ENCODE measurements around the gene SV2C.

Gene SV2C

DNA sequence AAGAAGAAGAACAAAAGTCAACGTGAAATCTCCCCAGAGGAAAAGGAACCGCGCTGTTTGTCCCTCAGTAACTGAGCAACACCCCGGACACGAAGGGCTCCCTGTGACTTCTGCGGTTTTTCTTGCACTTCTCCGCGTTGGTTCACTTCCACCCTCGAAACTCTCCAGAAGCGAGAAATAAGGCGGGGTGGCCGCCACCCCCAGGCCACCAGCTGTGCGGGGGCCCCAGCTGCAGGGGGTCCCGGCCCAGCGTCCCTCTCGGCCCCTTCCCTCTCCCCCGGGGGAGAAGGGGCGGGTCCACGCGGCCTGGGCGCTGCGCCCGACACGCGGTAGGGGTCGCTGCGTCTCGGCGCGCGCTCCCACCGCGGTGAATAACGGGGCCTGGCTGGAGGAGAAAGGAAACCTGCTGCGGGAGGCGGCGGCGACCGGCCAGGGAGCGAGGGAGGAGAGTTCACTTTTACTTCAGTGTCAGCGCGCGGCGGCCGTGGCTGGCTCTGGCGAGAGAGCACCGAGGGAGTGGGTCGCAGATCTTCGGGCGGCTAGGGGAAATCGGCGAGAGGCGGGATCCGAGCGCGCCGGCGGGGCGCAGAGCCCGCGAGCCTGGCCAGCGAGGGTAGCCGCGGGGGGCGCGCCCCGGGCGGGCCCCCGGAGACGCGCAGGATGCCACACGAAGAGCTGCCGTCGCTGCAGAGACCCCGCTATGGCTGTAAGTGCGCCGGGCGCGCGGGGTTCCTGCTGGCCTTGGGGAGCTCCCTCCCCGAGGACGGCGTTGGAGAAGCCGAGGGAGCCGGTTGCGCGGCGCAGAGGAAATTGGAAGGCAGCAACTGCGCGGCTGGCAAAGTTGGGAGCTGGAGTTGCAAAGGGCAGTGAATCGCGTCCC lies 319.9 kb downstream of the SV2C start, which contains the start of gene IQGAP2:
Gene IQGAP2 (plus strand): TSS at position 400 of the 880 bp plus-strand sequence. CDS start 261 bp downstream, at position 661.
- Mint-ChIP-seq H3K27me3 (peaks cover 29% of the 10 kb centered on the region), H3K36me3 (no peaks in the 10 kb centered on the region), H3K27ac (peak within 1 kb of the TSS; percentile 93), H3K4me3 (peak within 1 kb of the TSS; percentile 99), H3K9me3 (no peaks in the 10 kb centered on the region), H3K4me1 (peaks cover 40% of the 10 kb centered on the region)
- peak; percentile 86 for ATAC-seq

Measured in stimulated activated memory B cell treated with anti-CD40 and anti-IgM and Interleukin-4, amounts not matched to agents 10 μg/mL and 1 μg/mL and 100 μg/mL, for 72 hours (primary cell).